T-cell (primary cell): ENCODE results near the gene WDR43. TPM values are rescaled to one million over a fixed set of nuclear protein-coding genes. Genes with fewer than 3 reads are reported as not detected.
A peak's percentile ranks its signal among the peaks of the same experiment; 100 is the strongest.

ENCODE experiments used
- ATAC-seq, 4 experiments: fragments of 200-7000 bp in 3 of 4; fragments of 150-1000 bp in 1 of 4; cut with Tn5 transposase; replicated peaks in 1 of 4; 1 replicate in 3 of 4; 2 replicates in 1 of 4; pipeline ENCODE4 v1.10.0; 2021; ENCODE audit warnings: moderate library complexity in 3 of 4, mild to moderate bottlenecking in 2 of 4, moderate number of reproducible peaks in 1 of 4
- CTCF ChIA-PET, 2 donors: fragments of 300-600 bp; sonication (Branson Sonifier 250); formaldehyde crosslinking; loops; one replicate each; lab custom pipeline; 2022; ENCODE audit warnings: antibody characterized with exemption in 2 of 2; lab: Charles Lee
- POLR2A ChIA-PET, 2 donors: fragments of 300-600 bp; sonication (Branson Sonifier 250); formaldehyde crosslinking; loops; one replicate each; lab custom pipeline; 2022; ENCODE audit warnings: antibody characterized with exemption in 2 of 2; lab: Charles Lee
- DNase-seq, 35 experiments: peaks; one replicate each; pipeline versions ENCODE4 v3.0.0 to v3.0.0-alpha.2; 2013 to 2023
- H3K27ac ChIP-seq: one replicate; pipeline ENCODE4 v1.5.1; 2013; ENCODE audit warnings: low read length
- H3K27me3 ChIP-seq, 2 experiments: replicated peaks in 1 of 2; 1 replicate in 1 of 2; 2 replicates in 1 of 2; pipeline versions ENCODE4 v1.6.1 to v1.7.0; 2013; ENCODE audit warnings: low read length in 1 of 2, mixed read lengths in 1 of 2; ENCODE audit not compliant: control insufficient read depth in 2 of 2, insufficient read depth in 2 of 2; ENCODE audit errors: extremely low read depth in 1 of 2
- H3K36me3 ChIP-seq, 2 donors: 1 replicate in 1 of 2; 2 replicates in 1 of 2; pipeline versions ENCODE4 v1.6.1 to v1.7.0; 2013; ENCODE audit warnings: low read length in 1 of 2; ENCODE audit not compliant: control insufficient read depth in 2 of 2, insufficient read depth in 1 of 2; ENCODE audit errors: extremely low read depth in 1 of 2
- H3K4me1 ChIP-seq, 2 experiments: 1 replicate in 1 of 2; 2 replicates in 1 of 2; pipeline versions ENCODE4 v1.6.1 to v1.7.0; 2013; ENCODE audit warnings: low read length in 2 of 2, mixed read lengths in 1 of 2; ENCODE audit not compliant: insufficient read depth in 2 of 2, control insufficient read depth in 1 of 2; ENCODE audit errors: extremely low read depth in 1 of 2
- H3K4me3 ChIP-seq, 2 donors: 1 replicate in 1 of 2; 2 replicates in 1 of 2; pipeline versions ENCODE4 v1.5.1 to v1.7.0; 2013; ENCODE audit warnings: mild to moderate bottlenecking in 2 of 2, low read length in 1 of 2, moderate library complexity in 1 of 2; ENCODE audit not compliant: control insufficient read depth in 1 of 2; ENCODE audit errors: extremely low read depth in 1 of 2
- H3K9me3 ChIP-seq: 2 replicates; pipeline ENCODE4 v1.7.0; 2013
- H3K27ac Mint-ChIP-seq, 2 donors: one replicate each; pipeline ENCODE4 v1.8.0; 2020 to 2021; ENCODE audit warnings: mild to moderate bottlenecking in 2 of 2, mixed read lengths in 2 of 2
- H3K27me3 Mint-ChIP-seq, 2 donors: one replicate each; pipeline ENCODE4 v1.8.0; 2021 to 2022; ENCODE audit warnings: mixed read lengths in 2 of 2
- H3K36me3 Mint-ChIP-seq: one replicate; pipeline ENCODE4 v1.8.0; 2021; ENCODE audit warnings: mixed read lengths
- H3K4me1 Mint-ChIP-seq, 3 donors: one replicate each; pipeline ENCODE4 v1.8.0; 2020 to 2022; ENCODE audit warnings: mixed read lengths in 3 of 3, mild to moderate bottlenecking in 1 of 3
- H3K4me3 Mint-ChIP-seq, 3 donors: one replicate each; pipeline ENCODE4 v1.8.0; 2020 to 2022; ENCODE audit warnings: mild to moderate bottlenecking in 3 of 3, mixed read lengths in 3 of 3, moderate library complexity in 3 of 3
- H3K9me3 Mint-ChIP-seq, 3 donors: one replicate each; pipeline ENCODE4 v1.8.0; 2020 to 2022; ENCODE audit warnings: mixed read lengths in 3 of 3
- WGBS: methylation state at CpG from one replicate; pipeline ENCODE4 v1.1.5; 2013; ENCODE audit warnings: missing lambda C conversion rate; ENCODE audit not compliant: insufficient coverage; 5-methylcytosine and 5-hydroxymethylcytosine counted together
- total RNA-seq, 35 experiments: library from RNA in 6 of 35; stranded (reverse) in 6 of 35; fragments of 120-200 nt in 1 of 35; gene quantifications; one replicate each; pipeline versions ENCODE4 v1.2.1 to v1.2.4 and lab custom pipeline; 2013 to 2026

The WDR43 gene
- total RNA-seq (10 to 100 TPM; 58.0 to 68.4 (median 62.9) TPM), total RNA-seq (lab: John Stamatoyannopoulos, UW) (76.1 to 682 (median 105) reads per million in 29 experiments)
- 54.6 TPM for total RNA-seq (2013)

GRCh38 chr2:28894470-28895188 is at the start of gene WDR43:
WDR43 (plus strand) TSS chr2:28894667; CDS start chr2:28894699, 32 bp downstream.
- H3K4me1 Mint-ChIP-seq: peaks cover 43 to 45% (median 45%) of the 10 kb centered on the region in 3 donors

GRCh38 chr2:28855193-28855592 is 39.3 kb upstream of the WDR43 start:
- H3K9me3 Mint-ChIP-seq: no peaks in the 10 kb centered on the region
- POLR2A ChIA-PET: no interaction called here
- no peak for ATAC-seq

More at GRCh38 chr2:28894470-28895188, at the start of gene WDR43:
- POLR2A ChIA-PET: interaction anchor here (0.5 to 3.9 kb wide), 5 partner anchors 10 to 384 kb away, joined by 3 to 49 read pairs (median 7); partner anchors contain the start of gene TRMT61B (in 1 of the 2)
- ATAC-seq (peak; percentile 94 to 98 (median 96)), DNase-seq (peak; percentile 93 to 99 (median 97))
- under 1% methylated on average over 78 of the region's 79 CpGs for WGBS
- Mint-ChIP-seq H3K9me3 (no peaks in the 10 kb centered on the region), H3K27me3 (no peaks in the 10 kb centered on the region), H3K36me3 (no peaks in the 10 kb centered on the region), H3K27ac (peak within 1 kb of the TSS; percentile 86 to 87), H3K4me3 (peak within 1 kb of the TSS; percentile 91 to 99 (median 98))
- Histone ChIP-seq H3K27ac (peak within 1 kb of the TSS; percentile 72), H3K36me3 (no peaks in the 10 kb centered on the region), H3K4me3 (peak within 1 kb of the TSS; percentile 91 to 92), H3K4me1 (peaks cover 17 to 25% of the 10 kb centered on the region in 2 experiments), H3K9me3 (no peaks in the 10 kb centered on the region), H3K27me3 (no peaks in the 10 kb centered on the region)
- CTCF ChIA-PET: interaction anchor here (0.6 to 2.2 kb wide), 4 partner anchors 25 to 1844 kb away, joined by 3 to 16 read pairs (median 5); partner anchors contain the start of genes PPP1CB (in 1 of the 2) and TRMT61B (in 1 of the 2)

GRCh38 chr2:28855977-28856376 is 38.5 kb upstream of the WDR43 start:
- DNase-seq (no peak), ATAC-seq (no peak)
- Mint-ChIP-seq H3K27me3 (no peaks in the 10 kb centered on the region), H3K9me3 (no peaks in the 10 kb centered on the region), H3K36me3 (peaks cover 30% of the 10 kb centered on the region), H3K4me1 (peaks cover 0 to 15% (median 2%) of the 10 kb centered on the region in 3 donors), H3K4me3 (no peak overlapping the region), H3K27ac (no peak overlapping the region)
- Histone ChIP-seq H3K36me3 (peaks cover 0 to 16% of the 10 kb centered on the region in 2 donors), H3K4me1 (no peaks in the 10 kb centered on the region), H3K27ac (no peak overlapping the region), H3K4me3 (no peak overlapping the region), H3K27me3 (no peaks in the 10 kb centered on the region), H3K9me3 (no peaks in the 10 kb centered on the region)
- CTCF ChIA-PET: interaction anchor here (0.6 to 0.9 kb wide), 2 partner anchors 289 to 453 kb away, joined by 3 to 4 read pairs; no protein-coding TSS in a partner anchor
- POLR2A ChIA-PET: no interaction called here

More at GRCh38 chr2:28855193-28855592, 39.3 kb upstream of the WDR43 start:
- no peak for DNase-seq
- no peak overlapping the region for H3K27ac ChIP-seq
- Mint-ChIP-seq H3K4me3 (no peak overlapping the region), H3K27ac (no peak overlapping the region), H3K4me1 (peaks cover 0 to 8% (median 2%) of the 10 kb centered on the region in 3 donors), H3K36me3 (peaks cover 22% of the 10 kb centered on the region), H3K27me3 (no peaks in the 10 kb centered on the region)
- CTCF ChIA-PET: interaction anchor here in 1 of 2 donors (0.6 to 0.9 kb wide), 2 partner anchors 10 to 289 kb away, joined by 3 to 6 read pairs; no protein-coding TSS in a partner anchor
- no peaks in the 10 kb centered on the region for H3K4me1 ChIP-seq
- H3K36me3 ChIP-seq: peaks cover 0 to 8% of the 10 kb centered on the region in 2 donors
- no peaks in the 10 kb centered on the region for H3K27me3 ChIP-seq
- H3K9me3 ChIP-seq: no peaks in the 10 kb centered on the region
- 100% methylated on average over 1 of the region's 1 CpG for WGBS
- H3K4me3 ChIP-seq: no peak overlapping the region

GRCh38 chr2:28868611-28869010 is 25.9 kb upstream of the WDR43 start:
- Mint-ChIP-seq H3K27me3 (no peaks in the 10 kb centered on the region), H3K27ac (no peak overlapping the region), H3K9me3 (no peaks in the 10 kb centered on the region), H3K4me1 (peaks cover 52 to 60% (median 56%) of the 10 kb centered on the region in 3 donors), H3K4me3 (peak overlapping the region; percentile 62 to 99 (median 96)), H3K36me3 (peaks cover 14% of the 10 kb centered on the region)
- Histone ChIP-seq H3K4me3 (peak overlapping the region in 1 of 2 donors; percentile 36), H3K27ac (no peak overlapping the region), H3K9me3 (no peaks in the 10 kb centered on the region), H3K36me3 (peaks cover 0 to 12% of the 10 kb centered on the region in 2 donors), H3K27me3 (no peaks in the 10 kb centered on the region), H3K4me1 (peaks cover 17 to 36% of the 10 kb centered on the region in 2 experiments)
- ChIA-PET POLR2A (interaction anchor here (0.7 to 0.8 kb wide), 3 partner anchors 26 to 927 kb away, joined by 3 to 5 read pairs (median 3); partner anchors contain the start of gene WDR43 (in 1 of the 2)), CTCF (interaction anchor here (0.6 to 2.8 kb wide), 3 partner anchors 26 to 83 kb away, joined by 3 to 16 read pairs (median 9); partner anchors contain the start of gene WDR43 (in 1 of the 2))
- DNase-seq (no peak), ATAC-seq (no peak)
- WGBS: 89% methylated on average over 10 of the region's 12 CpGs

GRCh38 chr2:28869494-28870145 is 24.8 kb upstream of the WDR43 start:
- ATAC-seq (peak; percentile 10 to 17 (median 13)), DNase-seq (peak in 4 of 35 experiments; percentile 0 to 46 (median 7))
- WGBS: under 1% methylated on average over 24 of the region's 29 CpGs
- H3K36me3 ChIP-seq: peaks cover 0 to 7% of the 10 kb centered on the region in 2 donors
- no peaks in the 10 kb centered on the region for H3K9me3 Mint-ChIP-seq
- H3K27me3 ChIP-seq: peaks cover 0 to under 1% of the 10 kb centered on the region in 2 experiments
- H3K4me1 ChIP-seq: peaks cover 17 to 36% of the 10 kb centered on the region in 2 experiments
- H3K36me3 Mint-ChIP-seq: peaks cover 7% of the 10 kb centered on the region
- H3K27me3 Mint-ChIP-seq: no peaks in the 10 kb centered on the region
- ChIA-PET CTCF (interaction anchor here in 1 of 2 donors (1.0 to 2.8 kb wide), 7 partner anchors 19 to 302 kb away, joined by 3 to 16 read pairs (median 4); partner anchors contain the start of genes PPP1CB and WDR43), POLR2A (interaction anchor here (0.6 to 2.3 kb wide), 7 partner anchors 22 to 330 kb away, joined by 3 to 49 read pairs (median 3); partner anchors contain the start of gene WDR43 (in 1 of the 2))
- peak overlapping the region; percentile 95 to 99 (median 96) for H3K4me3 Mint-ChIP-seq
- peak overlapping the region; percentile 92 for H3K27ac ChIP-seq
- H3K4me3 ChIP-seq: peak overlapping the region; percentile 76 to 93
- H3K9me3 ChIP-seq: no peaks in the 10 kb centered on the region
- peak overlapping the region; percentile 99 to 100 for H3K27ac Mint-ChIP-seq
- peaks cover 43 to 50% (median 48%) of the 10 kb centered on the region in 3 donors for H3K4me1 Mint-ChIP-seq
